RWPE2 (cell line): ENCODE data around the gene ULBP3.
"Not testable (repeated sequence)": the region's sequence is repeated elsewhere in the genome, so short reads cannot be mapped to it uniquely, and the experiment has no call there.

ENCODE experiments used
- ATAC-seq: fragments of 200-7000 bp; cut with Tn5 transposase; 3 replicates; pipeline ENCODE4 v1.9.1; 2021; ENCODE audit warnings: low read depth
- DNase-seq: peaks from one replicate; pipeline ENCODE4 v3.0.0-alpha.2; 2020; ENCODE audit warnings: low spot score
- H3K27ac ChIP-seq: fragments of 450-650 bp; 2 replicates; pipeline ENCODE4 v1.5.1; 2017; ENCODE audit warnings: mild to moderate bottlenecking; ENCODE audit not compliant: poor library complexity, severe bottlenecking
- H3K27me3 ChIP-seq: fragments of 250-450 bp; sonication (Bioruptor Pico); 2 replicates; pipeline ENCODE4 v1.5.1; 2021; ENCODE audit warnings: mild to moderate bottlenecking, moderate library complexity; ENCODE audit not compliant: insufficient read depth, poor library complexity, severe bottlenecking
- H3K36me3 ChIP-seq: fragments of 250-450 bp; sonication (Bioruptor Pico); 2 replicates; pipeline ENCODE4 v1.5.1; 2020; ENCODE audit warnings: low read depth, mild to moderate bottlenecking, moderate library complexity
- H3K4me1 ChIP-seq: fragments of 250-450 bp; sonication (Bioruptor Pico); 2 replicates; pipeline ENCODE4 v1.5.1; 2021; ENCODE audit warnings: mild to moderate bottlenecking, moderate library complexity; ENCODE audit not compliant: insufficient read depth, poor library complexity, severe bottlenecking
- H3K4me3 ChIP-seq: fragments of 250-450 bp; sonication (Bioruptor Pico); 2 replicates; pipeline ENCODE4 v1.5.1; 2021; ENCODE audit warnings: mild to moderate bottlenecking, moderate library complexity; ENCODE audit not compliant: severe bottlenecking
- H3K9me3 ChIP-seq: fragments of 250-450 bp; sonication (Bioruptor Pico); 2 replicates; pipeline ENCODE4 v1.5.1; 2021; ENCODE audit warnings: mild to moderate bottlenecking, moderate library complexity; ENCODE audit not compliant: severe bottlenecking
- TF ChIP-seq, protein P1 (sequence below): fragments of 450-650 bp; IDR thresholded peaks from one replicate; pipeline ENCODE4 v1.5.1; 2017; ENCODE audit warnings: mild to moderate bottlenecking, moderate library complexity; ENCODE audit not compliant: poor library complexity, severe bottlenecking

ULBP3 gene

GRCh38 chr6:150063640-150064039 is 5.3 kb downstream of the ULBP3 start:
- Histone ChIP-seq H3K36me3 (no peaks in the 10 kb centered on the region), H3K4me3 (no peak overlapping the region), H3K27me3 (no peaks in the 10 kb centered on the region), H3K4me1 (no peaks in the 10 kb centered on the region), H3K27ac (no peak overlapping the region), H3K9me3 (no peaks in the 10 kb centered on the region)
- ATAC-seq (no peak), DNase-seq (no peak)
- TF ChIP-seq, protein P1, sequence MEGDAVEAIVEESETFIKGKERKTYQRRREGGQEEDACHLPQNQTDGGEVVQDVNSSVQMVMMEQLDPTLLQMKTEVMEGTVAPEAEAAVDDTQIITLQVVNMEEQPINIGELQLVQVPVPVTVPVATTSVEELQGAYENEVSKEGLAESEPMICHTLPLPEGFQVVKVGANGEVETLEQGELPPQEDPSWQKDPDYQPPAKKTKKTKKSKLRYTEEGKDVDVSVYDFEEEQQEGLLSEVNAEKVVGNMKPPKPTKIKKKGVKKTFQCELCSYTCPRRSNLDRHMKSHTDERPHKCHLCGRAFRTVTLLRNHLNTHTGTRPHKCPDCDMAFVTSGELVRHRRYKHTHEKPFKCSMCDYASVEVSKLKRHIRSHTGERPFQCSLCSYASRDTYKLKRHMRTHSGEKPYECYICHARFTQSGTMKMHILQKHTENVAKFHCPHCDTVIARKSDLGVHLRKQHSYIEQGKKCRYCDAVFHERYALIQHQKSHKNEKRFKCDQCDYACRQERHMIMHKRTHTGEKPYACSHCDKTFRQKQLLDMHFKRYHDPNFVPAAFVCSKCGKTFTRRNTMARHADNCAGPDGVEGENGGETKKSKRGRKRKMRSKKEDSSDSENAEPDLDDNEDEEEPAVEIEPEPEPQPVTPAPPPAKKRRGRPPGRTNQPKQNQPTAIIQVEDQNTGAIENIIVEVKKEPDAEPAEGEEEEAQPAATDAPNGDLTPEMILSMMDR = no peak

- not testable (repeated sequence) for H3K4me3 ChIP-seq, H3K4me1 ChIP-seq, H3K36me3 ChIP-seq, ATAC-seq, DNase-seq, H3K9me3 ChIP-seq, H3K27me3 ChIP-seq, H3K27ac ChIP-seq
Observed at GRCh38 chr6:150059973-150060372, 8.9 kb downstream of the ULBP3 start.

DNA sequence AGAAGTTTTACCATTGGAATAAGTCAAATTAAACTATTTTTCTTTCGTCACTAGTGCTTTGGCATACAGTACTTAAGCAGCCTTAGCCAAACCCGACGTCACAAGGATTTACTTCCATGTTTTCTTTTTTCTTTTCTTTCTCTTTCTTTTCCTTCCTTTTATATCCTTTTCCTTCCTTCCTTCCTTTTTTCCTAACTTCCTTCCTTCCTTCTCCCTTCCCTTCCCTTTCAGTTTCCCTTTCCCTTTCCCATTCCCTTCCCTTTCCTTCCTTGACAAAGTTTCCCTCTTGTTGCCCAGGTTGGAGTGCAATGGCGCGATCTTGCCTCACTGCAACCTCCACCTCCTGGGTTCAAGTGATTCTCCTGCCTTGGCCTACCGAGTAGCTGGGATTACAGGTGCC is 9.9 kb downstream of the ULBP3 start:
- H3K27ac ChIP-seq = no peak overlapping the region
- H3K36me3 ChIP-seq = no peaks in the 10 kb centered on the region
- no peaks in the 10 kb centered on the region for H3K4me1 ChIP-seq
- no peaks in the 10 kb centered on the region for H3K9me3 ChIP-seq
- TF ChIP-seq, protein P1 = no peak
- DNase-seq (no peak), ATAC-seq (no peak)
- no peak overlapping the region for H3K4me3 ChIP-seq
- no peaks in the 10 kb centered on the region for H3K27me3 ChIP-seq

- Histone ChIP-seq H3K36me3 (no peaks in the 10 kb centered on the region), H3K9me3 (no peaks in the 10 kb centered on the region), H3K27me3 (no peaks in the 10 kb centered on the region), H3K27ac (no peak overlapping the region), H3K4me1 (no peaks in the 10 kb centered on the region), H3K4me3 (no peak overlapping the region)
- ATAC-seq = no peak
- TF ChIP-seq, protein P1 = no peak
- DNase-seq = no peak
Observed at GRCh38 chr6:150058231-150058792, 10.6 kb downstream of the ULBP3 start.

DNA sequence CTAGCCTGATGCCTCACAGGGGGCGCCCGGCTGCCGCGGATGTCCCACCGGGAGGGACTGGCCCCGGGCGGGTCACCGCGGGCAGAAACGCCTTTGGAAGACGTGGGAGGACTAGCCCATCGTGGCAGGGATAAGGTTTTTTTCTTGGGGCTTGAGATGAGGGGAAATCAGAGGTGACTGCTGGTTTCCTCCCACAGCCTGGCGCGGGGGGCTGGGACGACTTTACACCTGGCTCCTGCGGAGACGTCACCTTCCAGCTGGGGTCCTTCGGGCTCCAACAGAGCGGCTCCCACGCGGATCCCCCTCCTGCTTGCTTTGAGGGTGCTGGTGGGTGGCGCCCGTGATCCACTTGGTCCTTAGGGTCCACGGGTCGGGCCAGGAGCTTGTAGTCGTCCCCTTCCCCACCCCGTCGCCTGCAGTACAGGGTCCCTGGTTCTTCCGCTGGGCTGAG is 11.4 kb downstream of the ULBP3 start:
- Histone ChIP-seq H3K4me1 (no peaks in the 10 kb centered on the region), H3K27ac (no peak overlapping the region), H3K4me3 (no peak overlapping the region), H3K36me3 (no peaks in the 10 kb centered on the region), H3K9me3 (no peaks in the 10 kb centered on the region), H3K27me3 (no peaks in the 10 kb centered on the region)
- ATAC-seq = no peak
- no peak for DNase-seq
- TF ChIP-seq, protein P1 = no peak
